Hepatocyte (in vitro differentiated cells): ENCODE data around the gene KRT23.

Experiments
- EZH2 ChIP-seq: fragments of 200-600 bp; sonication (generic); IDR thresholded peaks from 2 replicates; pipeline ENCODE4 v1.6.1; 2016; ENCODE audit warnings: antibody characterized with exemption, mild to moderate bottlenecking, borderline replicate concordance
- EZH2phosphoT487 ChIP-seq: fragments of 200-600 bp; sonication (generic); IDR thresholded peaks from one replicate; pipeline ENCODE4 v1.6.1; 2018; ENCODE audit warnings: antibody characterized with exemption, mild to moderate bottlenecking, low read depth, moderate library complexity; ENCODE audit not compliant: unreplicated experiment, severe bottlenecking
- TF ChIP-seq, protein P1 (sequence below): fragments of 200-600 bp; sonication (generic); IDR thresholded peaks from 2 replicates; pipeline ENCODE4 v1.5.1; 2016; ENCODE audit warnings: antibody characterized with exemption, mild to moderate bottlenecking; ENCODE audit not compliant: poor library complexity

- TF ChIP-seq, protein P1, sequence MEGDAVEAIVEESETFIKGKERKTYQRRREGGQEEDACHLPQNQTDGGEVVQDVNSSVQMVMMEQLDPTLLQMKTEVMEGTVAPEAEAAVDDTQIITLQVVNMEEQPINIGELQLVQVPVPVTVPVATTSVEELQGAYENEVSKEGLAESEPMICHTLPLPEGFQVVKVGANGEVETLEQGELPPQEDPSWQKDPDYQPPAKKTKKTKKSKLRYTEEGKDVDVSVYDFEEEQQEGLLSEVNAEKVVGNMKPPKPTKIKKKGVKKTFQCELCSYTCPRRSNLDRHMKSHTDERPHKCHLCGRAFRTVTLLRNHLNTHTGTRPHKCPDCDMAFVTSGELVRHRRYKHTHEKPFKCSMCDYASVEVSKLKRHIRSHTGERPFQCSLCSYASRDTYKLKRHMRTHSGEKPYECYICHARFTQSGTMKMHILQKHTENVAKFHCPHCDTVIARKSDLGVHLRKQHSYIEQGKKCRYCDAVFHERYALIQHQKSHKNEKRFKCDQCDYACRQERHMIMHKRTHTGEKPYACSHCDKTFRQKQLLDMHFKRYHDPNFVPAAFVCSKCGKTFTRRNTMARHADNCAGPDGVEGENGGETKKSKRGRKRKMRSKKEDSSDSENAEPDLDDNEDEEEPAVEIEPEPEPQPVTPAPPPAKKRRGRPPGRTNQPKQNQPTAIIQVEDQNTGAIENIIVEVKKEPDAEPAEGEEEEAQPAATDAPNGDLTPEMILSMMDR, result no peak
- TF ChIP-seq EZH2 (no peak), EZH2phosphoT487 (no peak)
Observed at GRCh38 chr17:40981115-40981514, 43.7 kb upstream of the KRT23 start.
